ENCODE measurements around the gene STK16. TPM values are rescaled to one million over a fixed set of nuclear protein-coding genes. Genes with fewer than 3 reads are reported as not detected.

The STK16 gene
- total and polyA plus RNA-seq, 2 of the 13 experiments (the other 11 are each of a cell fraction or from before 2014, with no cell fraction given), result 28.0 to 50.9 TPM

DNA sequence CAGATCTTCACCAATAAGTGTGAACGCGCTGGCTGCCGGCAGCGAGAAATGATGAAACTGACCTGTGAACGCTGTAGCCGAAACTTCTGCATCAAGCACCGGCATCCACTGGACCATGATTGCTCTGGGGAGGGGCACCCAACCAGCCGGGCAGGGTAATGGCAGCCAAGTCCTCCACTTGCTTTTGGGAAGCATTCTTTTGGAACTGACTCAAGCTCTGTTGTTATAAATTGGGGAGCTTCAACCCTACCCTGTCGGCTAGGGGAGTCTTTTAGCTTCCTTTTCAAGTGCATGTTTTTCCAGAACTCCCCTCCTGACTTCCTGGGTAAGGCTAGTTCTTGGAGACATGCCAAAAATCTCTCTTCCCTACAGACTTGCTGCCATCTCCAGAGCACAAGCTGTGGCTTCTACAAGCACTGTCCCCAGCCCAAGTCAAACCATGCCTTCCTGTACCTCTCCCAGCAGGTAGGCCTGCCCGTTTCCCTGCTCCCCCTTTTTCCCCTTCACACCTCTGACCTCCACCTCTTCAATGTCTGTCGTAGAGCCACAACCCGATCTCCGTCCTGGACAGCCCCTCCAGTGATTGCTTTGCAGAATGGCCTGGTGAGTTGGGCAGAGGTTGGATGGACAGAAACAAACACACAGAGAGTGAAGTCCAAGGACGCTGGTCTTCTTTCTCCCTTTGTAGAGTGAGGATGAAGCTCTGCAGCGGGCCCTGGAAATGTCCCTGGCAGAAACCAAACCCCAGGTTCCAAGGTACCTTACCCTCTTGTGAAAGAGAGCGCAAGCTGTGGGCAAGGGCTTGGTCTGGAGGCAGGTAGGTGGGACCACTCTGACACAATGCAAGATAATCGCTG, 37.2 kb upstream of the STK16 start (continued):
- TF ChIP-seq MTA1 (CRISPR knock-in tag; IDR thresholded peaks at IDR 0.05; ENCODE audit: borderline replicate concordance) (peak; percentile 82), ZNF792 (CRISPR knock-in tag; IDR thresholded peaks at IDR 0.05) (peak; percentile 79), RBM39 (IDR thresholded peaks at IDR 0.05; ENCODE audit: low read depth, low read length, poor library complexity, severe bottlenecking) (no peak), KAT8 (CRISPR knock-in tag; IDR thresholded peaks at IDR 0.05) (peak; percentile 78), ZNF562 (CRISPR knock-in tag; IDR thresholded peaks at IDR 0.05; ENCODE audit: borderline replicate concordance) (no peak), KDM2A (CRISPR knock-in tag; IDR thresholded peaks at IDR 0.05; ENCODE audit: borderline replicate concordance, low read depth) (peak; percentile 60; the same call in 1 of the 2 replicates), RARA (CRISPR knock-in tag; IDR thresholded peaks at IDR 0.05) (peak; percentile 81), ZFP36L1 (CRISPR knock-in tag; IDR thresholded peaks at IDR 0.05) (0 out of 2 replicates have a peak, but pooled peaks have one; percentile 79), ZNF33A (CRISPR knock-in tag; IDR thresholded peaks at IDR 0.05; ENCODE audit: borderline replicate concordance) (no peak), ZNF24 (IDR thresholded peaks at IDR 0.05) (no peak), ZBTB20 (CRISPR knock-in tag; IDR thresholded peaks at IDR 0.05; ENCODE audit: borderline replicate concordance, low read depth) (0 out of 2 replicates have a peak, but pooled peaks have one; percentile 33), HOXA5 (CRISPR knock-in tag; IDR thresholded peaks at IDR 0.05) (peak; percentile 79; the same call in 1 of the 2 replicates), HOMEZ (CRISPR knock-in tag; IDR thresholded peaks at IDR 0.05; ENCODE audit: low read depth) (peak; percentile 88; the same call in 1 of the 2 replicates), ZSCAN21 (CRISPR knock-in tag; IDR thresholded peaks at IDR 0.05; ENCODE audit: borderline replicate concordance) (peak; percentile 47; the same call in 1 of the 2 replicates), ZNF530 (CRISPR knock-in tag; IDR thresholded peaks at IDR 0.05; ENCODE audit: low read depth) (no peak), SNAPC5 (CRISPR knock-in tag; IDR thresholded peaks at IDR 0.05; ENCODE audit: borderline replicate concordance) (0 out of 2 replicates have a peak, but pooled peaks have one; percentile 21), AHDC1 (CRISPR knock-in tag; IDR thresholded peaks at IDR 0.05; ENCODE audit: borderline replicate concordance) (peak; percentile 45; the same call in 1 of the 2 replicates), ZBTB49 (CRISPR knock-in tag; IDR thresholded peaks at IDR 0.05; ENCODE audit: borderline replicate concordance) (no peak), ZNF547 (CRISPR knock-in tag; IDR thresholded peaks at IDR 0.05) (peak; percentile 64)
